Stimulated activated CD4-positive, alpha-beta T cell treated with anti-CD3 and anti-CD28 coated beads, Interleukin-1b, Interleukin-23, amount 100 ng/mL, for 1 hour (primary cell): ENCODE data around the gene TNIP1.

Experiments used
- DNase-seq, 2 donors: peaks; one replicate each; pipeline ENCODE4 v3.0.0-alpha.2; 2020; ENCODE audit warnings: low read depth in 2 of 2

TNIP1 gene

GRCh38 chr5:151083081-151083676 lies 2.3 kb upstream of the TNIP1 start:
- peak; percentile 31 to 44 for DNase-seq

GRCh38 chr5:151082282-151082902 lies 1.6 kb upstream of the TNIP1 start:
- DNase-seq: no peak

GRCh38 chr5:151081431-151082281 lies 822 bp upstream of the TNIP1 start:
- no peak for DNase-seq

GRCh38 chr5:151079838-151080612 lies 809 bp downstream of the TNIP1 start:
- DNase-seq: no peak

GRCh38 chr5:151078490-151079262 lies 2.2 kb downstream of the TNIP1 start:
- DNase-seq: peak; percentile 26 to 45

- no peak for DNase-seq
These were observed 2.9 kb downstream of the TNIP1 start for GRCh38 chr5:151077967-151078366.

DNA sequence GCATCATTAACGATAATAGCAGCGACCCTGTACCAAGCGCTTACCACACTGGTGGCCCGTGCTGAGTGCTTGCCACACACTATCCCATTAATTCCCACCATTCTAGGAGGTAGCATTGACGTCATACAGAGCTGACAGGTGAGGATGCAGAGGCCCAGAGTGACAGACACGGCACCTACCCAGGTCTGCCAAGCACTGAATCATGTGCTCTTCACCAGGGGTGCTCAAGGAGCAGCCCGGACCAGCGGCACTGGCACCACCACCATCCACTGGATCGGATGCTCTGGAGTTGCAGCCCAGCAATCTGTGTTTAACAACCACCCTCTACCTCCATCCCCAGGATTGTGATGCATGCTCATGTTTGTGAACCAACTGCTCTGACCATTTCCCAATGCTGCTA lies 3.4 kb downstream of the TNIP1 start:
- no peak for DNase-seq

- DNase-seq: no peak
These were observed 4.2 kb downstream of the TNIP1 start for GRCh38 chr5:151076616-151077015.

DNA sequence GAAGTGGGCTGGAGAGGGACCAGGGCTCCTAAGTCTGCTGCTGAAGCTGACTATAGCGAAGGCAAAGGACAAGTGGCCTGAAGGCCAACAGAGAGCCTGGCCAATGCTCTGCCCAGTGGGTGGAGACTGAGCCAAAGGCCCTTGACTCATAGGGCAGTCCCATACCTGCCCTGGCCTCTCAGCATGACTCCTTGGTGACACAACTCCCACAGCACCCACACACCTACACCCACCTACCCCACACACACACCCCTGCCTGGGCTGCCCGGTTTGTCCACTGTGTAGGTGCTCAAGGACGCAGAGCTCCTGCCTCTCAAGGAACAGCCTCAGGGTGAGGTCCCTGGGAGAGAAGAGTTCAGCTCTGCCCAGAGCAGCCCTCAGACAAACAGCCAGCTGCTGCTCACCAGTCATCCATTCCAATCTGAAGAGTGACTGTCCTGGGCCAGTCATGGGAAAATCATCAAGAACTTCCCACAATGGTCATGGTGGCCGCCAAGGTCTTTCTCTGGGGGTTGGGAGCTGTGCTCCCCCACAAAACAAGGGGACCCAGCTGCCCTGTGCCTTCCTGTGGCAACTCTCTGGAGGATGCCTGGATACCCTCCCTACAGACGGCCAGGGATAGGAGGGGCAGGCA lies 5.0 kb downstream of the TNIP1 start:
- DNase-seq: no peak

DNA sequence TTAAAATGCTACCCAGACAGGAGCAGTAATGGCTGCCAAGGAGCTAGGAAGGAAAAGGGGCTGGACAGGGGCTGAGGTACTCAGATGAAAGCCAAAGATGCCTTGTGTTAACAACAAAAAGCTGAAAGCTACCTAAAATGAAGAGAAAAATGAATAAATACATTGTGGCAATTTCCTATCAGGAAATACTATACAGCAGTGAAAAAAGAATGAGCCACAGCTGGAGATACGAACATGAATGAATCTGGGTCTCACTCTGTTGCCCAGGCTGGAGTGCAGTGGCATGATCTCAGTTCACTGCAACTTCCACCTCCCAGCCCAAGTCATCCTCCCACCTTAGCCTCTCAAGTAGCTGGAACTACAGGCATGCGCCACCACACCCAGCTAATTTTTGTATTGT lies 6.3 kb downstream of the TNIP1 start:
- DNase-seq: no peak

- no peak for DNase-seq
These were observed 7.6 kb downstream of the TNIP1 start for GRCh38 chr5:151073280-151073679.

DNA sequence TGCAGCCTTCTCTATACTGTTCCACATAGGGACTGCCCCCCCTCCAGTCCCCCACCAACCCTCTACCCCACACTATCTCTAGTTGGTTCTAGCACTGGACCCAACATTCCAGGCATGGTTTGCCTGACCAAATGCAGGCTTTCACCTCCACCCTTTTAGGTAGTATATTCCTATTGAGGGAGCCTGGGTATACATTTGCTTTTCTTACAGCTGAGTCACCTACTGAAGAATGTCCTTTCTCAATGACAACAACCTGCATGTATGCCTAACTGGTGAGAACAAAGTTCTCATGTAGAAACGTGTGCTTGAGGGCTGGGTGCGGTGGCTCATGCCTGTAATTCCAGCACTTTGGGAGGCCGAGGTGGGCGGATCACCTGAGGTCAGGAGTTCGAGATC lies 8.2 kb downstream of the TNIP1 start:
- no peak for DNase-seq

DNA sequence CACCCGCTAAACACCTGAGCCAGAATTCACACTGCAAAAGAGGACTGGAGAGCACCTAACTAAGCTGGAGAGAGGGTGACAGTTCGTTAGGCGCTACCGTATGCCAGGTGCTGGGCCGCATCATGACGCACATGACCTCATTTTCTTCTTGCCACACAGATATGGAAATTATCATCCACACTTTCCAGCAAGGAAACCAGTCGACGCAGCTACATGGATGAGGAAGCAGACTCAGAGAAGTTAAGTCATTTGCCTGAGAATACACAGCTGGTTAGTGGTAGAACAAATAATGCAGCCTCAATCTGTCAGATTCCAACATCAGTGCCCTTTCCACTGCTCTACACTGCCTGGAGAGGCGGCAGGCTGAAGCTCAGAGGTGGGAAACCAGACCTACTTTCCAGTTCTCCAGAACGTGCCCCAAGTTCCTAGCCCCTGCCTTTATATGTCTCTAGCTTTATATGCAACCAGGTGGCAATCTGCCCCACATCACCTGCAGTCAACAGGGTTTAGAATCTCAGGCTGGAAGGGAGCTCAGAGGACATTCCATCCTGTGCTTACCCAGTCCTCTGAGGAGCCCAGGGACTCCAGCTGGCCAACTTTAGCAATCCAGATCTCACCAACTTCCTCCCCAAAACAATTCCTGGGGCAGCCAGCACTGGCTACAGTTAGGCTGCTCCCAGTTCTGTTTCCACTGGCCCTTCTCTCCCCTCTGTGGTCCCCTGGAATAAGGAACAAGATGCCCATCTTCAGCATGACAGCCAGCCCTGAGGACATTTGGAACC lies 8.8 kb downstream of the TNIP1 start:
- DNase-seq: no peak

GRCh38 chr5:151071021-151071420 lies 9.8 kb downstream of the TNIP1 start:
- DNase-seq: no peak

- DNase-seq: no peak
These were observed 10.4 kb downstream of the TNIP1 start for GRCh38 chr5:151070449-151070848.

DNA sequence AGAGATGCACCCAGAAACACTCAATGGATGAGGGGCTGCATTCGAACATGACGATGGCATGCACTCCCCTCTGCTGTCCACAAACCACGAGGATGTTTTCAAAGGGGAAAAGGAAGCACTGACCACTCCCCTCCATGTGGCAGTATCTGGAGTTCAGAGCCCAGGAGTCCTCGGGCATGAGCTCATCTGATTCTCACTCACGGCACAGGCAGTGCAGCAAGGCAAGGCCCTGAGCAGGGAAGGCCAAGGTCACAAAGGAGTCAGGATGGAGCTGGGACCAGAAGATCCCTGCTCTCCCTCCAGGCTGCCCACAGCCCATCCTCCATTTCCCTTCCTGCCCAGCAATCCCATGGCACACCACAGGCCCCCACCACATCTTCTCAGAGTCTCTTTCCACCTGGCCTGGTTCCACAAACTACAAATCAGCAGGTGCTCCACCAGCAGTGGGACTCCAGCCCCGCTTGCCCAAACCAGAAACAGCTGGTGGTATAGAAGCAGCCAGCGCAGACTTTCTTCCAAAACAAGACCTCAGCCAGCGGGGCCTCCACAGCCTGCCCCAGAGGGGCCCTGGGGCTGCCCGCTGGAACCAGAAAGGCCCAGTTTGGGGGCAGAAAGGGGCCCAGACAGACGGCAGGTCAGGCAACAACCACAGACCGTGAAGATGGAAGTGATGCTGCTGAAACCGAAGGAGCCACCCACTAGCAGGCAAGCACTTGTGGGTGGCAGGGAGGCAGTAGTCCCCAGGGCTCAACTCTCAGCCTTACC lies 12.2 kb downstream of the TNIP1 start:
- DNase-seq: no peak

DNA sequence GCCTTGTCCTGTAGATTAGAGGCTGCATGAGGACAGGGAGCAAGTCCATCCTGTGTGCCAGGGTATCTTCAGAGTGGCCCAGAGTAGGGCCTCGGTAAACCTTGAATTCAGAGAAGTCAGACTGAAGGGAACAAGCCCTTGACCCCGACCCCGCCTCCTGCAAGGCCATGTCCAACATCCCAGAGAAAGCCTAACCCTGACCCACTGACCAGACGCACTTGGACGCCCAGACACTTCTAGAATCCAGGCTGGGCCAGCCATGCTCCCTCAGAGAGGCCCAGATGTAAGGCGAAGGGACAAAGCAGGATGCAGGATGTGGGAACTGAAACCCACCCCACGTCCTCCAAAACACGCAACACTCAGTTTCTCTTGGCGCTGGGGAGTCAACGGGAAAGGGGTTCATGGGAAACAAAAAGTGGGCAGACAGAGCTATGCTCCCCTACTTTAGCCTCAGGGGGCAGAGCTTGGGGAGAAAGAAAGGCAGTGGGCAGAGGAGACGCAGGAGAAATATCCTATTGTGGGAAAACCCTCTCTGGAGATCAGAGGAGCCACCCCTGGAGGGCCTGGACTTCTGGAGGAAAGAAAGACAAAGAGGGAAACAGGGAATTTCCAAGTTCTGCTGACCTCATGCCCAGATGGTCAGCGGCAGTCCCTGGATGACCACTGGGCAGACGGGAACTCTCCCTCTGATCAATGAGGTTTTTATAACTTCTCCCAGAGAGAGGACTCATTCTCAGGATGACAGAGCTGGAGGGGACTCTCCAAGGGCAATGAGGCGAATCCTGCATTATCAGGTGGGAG lies 13.0 kb downstream of the TNIP1 start:
- DNase-seq: no peak

DNA sequence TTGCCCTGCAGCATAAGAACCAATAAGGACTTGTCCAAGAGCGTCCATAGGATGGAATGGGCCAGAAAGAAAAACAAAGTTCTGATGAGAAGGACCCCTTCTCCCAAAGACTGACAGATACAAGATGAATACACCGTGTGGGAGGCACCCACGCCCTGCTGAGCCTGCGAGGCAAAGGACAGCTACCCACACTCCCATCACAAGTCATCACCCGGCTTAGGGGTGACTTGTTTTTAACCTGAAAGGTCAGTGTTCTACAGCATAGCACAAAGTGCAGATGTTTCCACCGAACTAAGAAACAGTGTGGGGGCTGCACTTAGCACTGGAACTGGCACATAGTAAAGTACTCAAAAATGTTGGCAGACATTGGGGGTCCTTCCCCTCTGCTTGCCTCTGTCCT lies 13.9 kb downstream of the TNIP1 start:
- DNase-seq: no peak

DNA sequence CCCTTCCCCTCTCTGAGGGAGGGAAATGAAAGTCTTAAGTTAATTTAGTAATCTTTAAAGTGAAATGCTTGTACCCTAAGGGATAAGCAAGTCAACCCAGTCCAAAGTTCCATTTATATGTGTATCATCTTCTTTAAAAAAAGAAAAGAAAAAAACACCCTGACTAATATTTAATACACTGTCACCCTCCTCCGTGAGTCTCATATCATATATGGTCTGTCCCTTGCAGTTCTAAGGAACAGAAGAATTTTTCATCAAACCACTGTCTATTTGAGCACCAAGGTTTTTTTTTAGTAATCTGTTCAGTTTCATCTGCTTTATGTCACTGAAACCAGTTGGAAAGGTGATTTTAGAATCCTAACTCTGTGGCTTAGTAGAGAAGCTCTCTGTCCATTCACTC lies 15.2 kb downstream of the TNIP1 start:
- DNase-seq: no peak
